ENCODE data around the gene RTN4IP1.

RTN4IP1 gene

GRCh38 chr6:106538145-106538544 lies 91.2 kb downstream of the RTN4IP1 start:
- TF ChIP-seq CTCF (IDR thresholded peaks at IDR 0.05), result no peak

DNA sequence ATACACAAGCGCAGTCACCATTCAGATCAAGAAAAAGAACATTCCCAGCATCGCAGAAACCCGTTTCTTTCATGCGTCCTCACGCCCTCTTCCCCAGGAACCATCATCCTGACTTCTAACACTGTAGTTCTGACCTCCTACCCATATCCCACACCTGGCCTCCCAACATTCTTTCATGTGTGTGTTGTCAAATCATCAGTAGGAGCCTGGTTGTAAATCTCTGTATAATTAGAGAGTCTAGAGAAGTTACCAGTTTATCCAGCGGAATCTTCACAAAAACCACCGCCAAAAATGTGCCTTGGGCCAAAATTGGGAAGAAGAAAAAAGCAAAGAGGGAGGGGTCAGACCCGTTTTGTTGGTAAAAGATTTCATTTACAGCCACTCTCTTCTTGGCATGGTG lies 91.6 kb downstream of the RTN4IP1 start:
- no peak for TF ChIP-seq CTCF (IDR thresholded peaks at IDR 0.05)

GRCh38 chr6:106536851-106537250 lies 92.4 kb downstream of the RTN4IP1 start:
- TF ChIP-seq CTCF (IDR thresholded peaks at IDR 0.05), result no peak

GRCh38 chr6:106536357-106536756 lies 92.9 kb downstream of the RTN4IP1 start:
- no peak for TF ChIP-seq CTCF (IDR thresholded peaks at IDR 0.05)

DNA sequence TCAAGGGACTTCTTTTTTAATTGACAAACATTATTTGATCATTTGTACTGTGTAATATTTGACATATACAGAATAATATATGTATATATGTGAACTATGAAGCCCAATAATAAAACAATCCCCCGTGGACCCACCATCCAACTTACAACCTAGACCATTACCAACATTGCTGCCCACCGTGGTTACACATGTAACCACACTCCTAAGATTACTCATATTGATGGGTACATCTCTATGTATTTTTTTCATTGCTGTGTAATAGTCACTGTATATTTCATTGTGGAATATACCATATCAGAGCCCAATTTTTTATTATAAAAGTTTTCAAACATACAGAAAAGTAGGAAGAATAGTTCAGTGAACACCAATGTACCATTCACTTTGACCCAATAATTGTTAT lies 94.3 kb downstream of the RTN4IP1 start:
- no peak for TF ChIP-seq CTCF (IDR thresholded peaks at IDR 0.05)

- no peak for TF ChIP-seq CTCF (IDR thresholded peaks at IDR 0.05)
Observed at GRCh38 chr6:106534564-106534982, 94.7 kb downstream of the RTN4IP1 start.

DNA sequence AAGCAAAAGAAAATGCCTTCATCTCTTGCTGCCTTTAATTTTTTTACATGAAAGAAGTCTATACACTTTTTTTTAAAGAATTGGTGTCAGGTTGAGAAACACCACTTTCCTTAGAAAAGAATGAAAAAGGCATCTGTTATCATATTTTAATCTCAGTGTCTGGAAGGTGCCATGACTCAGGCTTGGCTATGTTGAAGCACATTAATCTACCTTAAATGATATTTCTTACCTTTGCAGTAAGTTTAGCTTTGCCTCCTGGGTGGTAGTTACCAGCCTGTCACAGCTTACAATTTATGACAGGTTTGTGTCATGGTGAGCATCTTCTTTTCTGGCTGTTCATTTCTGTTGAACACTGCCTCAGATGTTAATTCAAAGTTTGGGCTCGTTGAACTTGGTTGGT lies 95.3 kb downstream of the RTN4IP1 start:
- TF ChIP-seq CTCF (IDR thresholded peaks at IDR 0.05), result no peak

GRCh38 chr6:106533054-106533453 lies 96.2 kb downstream of the RTN4IP1 start:
- no peak for TF ChIP-seq CTCF (IDR thresholded peaks at IDR 0.05)

All from LNCAP (cell line).